K562 (cell line): ENCODE results near the gene DPM1. TPM values are rescaled to one million over a fixed set of nuclear protein-coding genes. Genes with fewer than 3 reads are reported as not detected.

Experiments used
- CBX8 ChIP-seq: fragments of 200-600 bp; sonication (generic); IDR thresholded peaks from 2 replicates; pipeline ENCODE4 v1.6.1; 2012; ENCODE audit warnings: borderline replicate concordance, mixed run types, low read depth, mild to moderate bottlenecking, moderate library complexity, mixed read lengths, low read length, control low read depth, inconsistent platforms; ENCODE audit not compliant: poor library complexity, severe bottlenecking; ENCODE audit errors: extremely low read depth
- EP300 ChIP-seq: IDR thresholded peaks from 2 replicates; pipeline ENCODE4 v1.6.1; 2012; ENCODE audit warnings: low read length, improper control_type of control experiment
- FOSL1 ChIP-seq: fragments of 200-800 bp; sonication (Bioruptor generic); conservative IDR thresholded peaks from 2 replicates; pipeline ENCODE4 v1.6.1; 2016; ENCODE audit warnings: missing genetic modification characterization, missing compliant biosample characterization
- GATAD2B ChIP-seq: fragments of 450-650 bp; IDR thresholded peaks from 2 replicates; pipeline ENCODE4 v1.6.1; 2017; ENCODE audit warnings: mild to moderate bottlenecking, borderline replicate concordance
- HMG20B ChIP-seq: fragments of 250-450 bp; sonication (Bioruptor Pico); IDR thresholded peaks from 2 replicates; pipeline ENCODE4 v1.5.0; 2021; ENCODE audit warnings: mild to moderate bottlenecking
- MCM7 ChIP-seq, 2 experiments: fragments of 450-650 bp; IDR thresholded peaks; 2 replicates each; pipeline ENCODE4 v1.6.1; 2016 to 2018
- MYBL2 ChIP-seq, 2 experiments: fragments of 450-650 bp in 1 of 2; sonication (generic) in 1 of 2; formaldehyde crosslinking in 1 of 2; IDR thresholded peaks; 2 replicates each; pipeline versions ENCODE4 v1.6.1 to v1.8.1; 2017 to 2022; ENCODE audit warnings: borderline replicate concordance in 1 of 2, inconsistent platforms in 1 of 2, low read depth in 1 of 2, mild to moderate bottlenecking in 1 of 2, missing genetic modification reagents in 1 of 2, moderate library complexity in 1 of 2
- MYNN ChIP-seq, 2 experiments: sonication (generic); formaldehyde crosslinking in 1 of 2; IDR thresholded peaks; 2 replicates each; pipeline versions ENCODE4 v1.5.0 to v1.6.1; 2016 to 2020; ENCODE audit warnings: antibody characterized with exemption in 1 of 2, missing genetic modification reagents in 1 of 2
- NFE2L1 ChIP-seq: fragments of 450-650 bp; IDR thresholded peaks from 2 replicates; pipeline ENCODE4 v1.6.1; 2016; ENCODE audit warnings: missing genetic modification characterization, low read depth, mild to moderate bottlenecking, missing compliant biosample characterization, moderate library complexity, borderline replicate concordance
- NONO ChIP-seq, 2 experiments: fragments of 200-400 bp in 1 of 2; fragments of 450-650 bp in 1 of 2; formaldehyde crosslinking in 1 of 2; IDR thresholded peaks; 2 replicates each; pipeline ENCODE4 v1.6.1; 2017; ENCODE audit warnings: low read depth in 2 of 2, mild to moderate bottlenecking in 2 of 2, moderate library complexity in 2 of 2, low read length in 1 of 2
- PCBP1 ChIP-seq: fragments of 200-400 bp; formaldehyde crosslinking; IDR thresholded peaks from 2 replicates; pipeline ENCODE4 v1.6.1; 2018; ENCODE audit warnings: mild to moderate bottlenecking, low read depth, low read length; ENCODE audit not compliant: poor library complexity, severe bottlenecking
- PHF8 ChIP-seq: fragments of 200-600 bp; sonication (generic); IDR thresholded peaks from 2 replicates; pipeline ENCODE4 v1.6.1; 2012; ENCODE audit warnings: mixed run types, mild to moderate bottlenecking, inconsistent platforms, low read length, moderate library complexity, borderline replicate concordance
- RB1 ChIP-seq: fragments of 450-650 bp; IDR thresholded peaks from 2 replicates; pipeline ENCODE4 v1.6.1; 2017; ENCODE audit warnings: low read depth, mild to moderate bottlenecking
- RBM15 ChIP-seq: fragments of 200-400 bp; formaldehyde crosslinking; IDR thresholded peaks from 2 replicates; pipeline ENCODE4 v1.6.1; 2018; ENCODE audit warnings: mild to moderate bottlenecking, low read length, moderate library complexity; ENCODE audit not compliant: insufficient read depth
- RCOR1 ChIP-seq, 2 experiments: IDR thresholded peaks; 2 replicates each; pipeline ENCODE4 v1.6.1; 2012; ENCODE audit warnings: low read depth in 2 of 2, low read length in 2 of 2, borderline replicate concordance in 1 of 2, improper control_type of control experiment in 1 of 2
- RFX7 ChIP-seq: fragments of 250-450 bp; sonication (Bioruptor Pico); IDR thresholded peaks from 2 replicates; pipeline ENCODE4 v1.5.1; 2021; ENCODE audit warnings: mild to moderate bottlenecking
- SMAD1 ChIP-seq: fragments of 150-350 bp; IDR thresholded peaks from 2 replicates; pipeline ENCODE4 v1.6.1; 2014; ENCODE audit warnings: low read length, low read depth; ENCODE audit not compliant: partially characterized antibody
- TEAD2 ChIP-seq: fragments of 450-650 bp; IDR thresholded peaks from 2 replicates; pipeline ENCODE4 v1.6.1; 2016; ENCODE audit warnings: missing genetic modification characterization, control low read depth, missing compliant biosample characterization
- ZFP36 ChIP-seq: fragments of 150-350 bp; IDR thresholded peaks from 2 replicates; pipeline ENCODE4 v1.6.1; 2018; ENCODE audit warnings: low read length, low read depth; ENCODE audit not compliant: partially characterized antibody
- ZKSCAN8 ChIP-seq: fragments of 200-800 bp; sonication (Bioruptor generic); IDR thresholded peaks from 2 replicates; pipeline ENCODE4 v1.6.1; 2016; ENCODE audit warnings: missing genetic modification characterization, missing compliant biosample characterization
- ZNF3 ChIP-seq: fragments of 250-450 bp; sonication (Bioruptor Pico); IDR thresholded peaks from 2 replicates; pipeline ENCODE4 v1.5.0; 2021; ENCODE audit warnings: mild to moderate bottlenecking, moderate library complexity
- ZNF695 ChIP-seq: fragments of 450-650 bp; formaldehyde crosslinking; IDR thresholded peaks from 2 replicates; pipeline ENCODE4 v1.4.0; 2020; ENCODE audit warnings: mild to moderate bottlenecking, moderate library complexity
- polyA plus RNA-seq, 8 experiments: library from polyadenylated mRNA; depleted of rRNA in 4 of 8; stranded (reverse) in 5 of 8; unstranded in 3 of 8; fragments of >200 nt; fragmentation: Nextera tagmentation in 2 of 8; fragmentation: Illumina TruSeq in 1 of 8; extraction: Ambion mirVana in 2 of 8; extraction: Trizol in 1 of 8; gene quantifications; 2 replicates each; pipeline versions ENCODE4 v1.2.1 to v1.2.3, GENCODE V29; 2011 to 2014; ENCODE audit warnings: inconsistent platforms in 1 of 8, missing spikeins in 1 of 8
- total RNA-seq, 7 experiments: library from RNA; depleted of rRNA in 6 of 7; stranded (reverse); fragments of >200 nt in 6 of 7; fragmentation: Illumina TruSeq in 2 of 7; extraction: Trizol in 2 of 7; gene quantifications; 2 replicates each; pipeline versions ENCODE4 v1.2.1 to v1.2.3, GENCODE V29; 2011 to 2021; ENCODE audit warnings: low replicate concordance in 1 of 7
- TF ChIP-seq, protein P1 (sequence below): fragments of 450-650 bp; IDR thresholded peaks from 2 replicates; pipeline ENCODE4 v1.6.1; 2017; ENCODE audit warnings: mild to moderate bottlenecking, moderate library complexity
- TF ChIP-seq, protein P2 (sequence below): fragments of 450-650 bp; formaldehyde crosslinking; IDR thresholded peaks from 2 replicates; pipeline ENCODE4 v1.4.0; 2020; ENCODE audit warnings: mild to moderate bottlenecking, mixed read lengths

Gene DPM1
- total and polyA plus RNA-seq, 9 of the 15 experiments (the other 6 are each of a cell fraction or from before 2014, with no cell fraction given): 75.2 to 190 (median 153) TPM

DNA sequence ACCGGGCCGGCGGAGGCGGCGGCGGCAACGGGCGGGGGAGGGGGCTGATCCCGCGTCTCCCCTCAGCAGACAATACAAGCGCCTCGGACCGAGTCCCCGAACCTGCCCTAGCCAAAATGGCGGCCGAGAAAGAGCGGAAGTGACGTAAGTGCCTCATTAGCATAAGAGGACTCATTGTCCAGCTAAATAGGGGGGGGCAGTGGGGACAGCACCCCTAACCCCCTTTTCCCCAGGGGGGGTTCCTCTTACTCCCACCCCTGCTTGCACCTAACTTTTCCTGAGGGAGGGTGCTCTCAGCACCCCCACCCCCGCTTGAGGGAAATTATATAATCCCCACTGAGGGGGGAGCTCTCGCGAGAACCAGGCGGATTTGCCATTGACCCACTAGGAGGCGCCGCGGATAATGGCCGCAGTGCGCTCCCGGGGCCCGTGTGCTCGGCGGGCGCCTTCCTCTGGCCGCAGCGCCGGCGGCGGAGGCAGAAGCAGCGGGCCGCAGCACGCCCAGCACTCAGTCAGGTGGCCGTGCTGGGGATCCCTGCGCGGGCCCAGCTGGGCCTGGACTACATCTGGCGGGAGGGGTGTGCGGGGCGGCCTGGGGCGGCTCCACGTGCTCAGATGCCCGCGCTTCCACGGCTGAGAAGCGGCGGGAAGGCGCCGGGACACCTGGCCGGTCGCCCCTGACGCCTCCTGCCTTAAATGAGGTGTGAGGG lies 26.9 kb downstream of the DPM1 start, which contains the start of gene ADNP (continued):
- TF ChIP-seq, protein P1, sequence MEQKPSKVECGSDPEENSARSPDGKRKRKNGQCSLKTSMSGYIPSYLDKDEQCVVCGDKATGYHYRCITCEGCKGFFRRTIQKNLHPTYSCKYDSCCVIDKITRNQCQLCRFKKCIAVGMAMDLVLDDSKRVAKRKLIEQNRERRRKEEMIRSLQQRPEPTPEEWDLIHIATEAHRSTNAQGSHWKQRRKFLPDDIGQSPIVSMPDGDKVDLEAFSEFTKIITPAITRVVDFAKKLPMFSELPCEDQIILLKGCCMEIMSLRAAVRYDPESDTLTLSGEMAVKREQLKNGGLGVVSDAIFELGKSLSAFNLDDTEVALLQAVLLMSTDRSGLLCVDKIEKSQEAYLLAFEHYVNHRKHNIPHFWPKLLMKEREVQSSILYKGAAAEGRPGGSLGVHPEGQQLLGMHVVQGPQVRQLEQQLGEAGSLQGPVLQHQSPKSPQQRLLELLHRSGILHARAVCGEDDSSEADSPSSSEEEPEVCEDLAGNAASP: no peak
- TF ChIP-seq ZKSCAN8 (CRISPR knock-in tag) (no peak; the same call in none of the 2 replicates), ZNF3 (CRISPR knock-in tag) (no peak), GATAD2B (peak; percentile 96), MYBL2 (IDR thresholded peaks at IDR 0.05; ENCODE audit: low read depth) (no peak), MYBL2 (CRISPR knock-in tag; IDR thresholded peaks at IDR 0.05; ENCODE audit: borderline replicate concordance) (no peak; the same call in 1 of the 2 replicates), ZNF695 (no peak), RCOR1 (IDR thresholded peaks at IDR 0.05; ENCODE audit: borderline replicate concordance in 1 of 2, low read depth in 2 of 2, low read length in 2 of 2) (peak; percentile 9 to 79; a peak in 2 of 4 replicates), PCBP1 (peak; percentile 100), SMAD1 (peak; percentile 87), HMG20B (CRISPR knock-in tag) (no peak), MCM7 (IDR thresholded peaks at IDR 0.05) (no peak), NONO (IDR thresholded peaks at IDR 0.05; ENCODE audit: low read depth in 2 of 2, low read length in 1 of 2) (peak; percentile 92), RFX7 (0 out of 2 replicates have a peak, but pooled peaks have one; percentile 37), NFE2L1 (tag) (no peak), ZFP36 (peak; percentile 24), RB1 (peak; percentile 97; the same call in 1 of the 2 replicates), TEAD2 (tag) (no peak), MYNN (IDR thresholded peaks at IDR 0.05) (peak; percentile 45; the same call in 1 of the 2 replicates), MYNN (CRISPR knock-in tag; IDR thresholded peaks at IDR 0.05) (no peak), FOSL1 (peak; percentile 75), EP300 (peak; percentile 59; the same call in 1 of the 2 replicates), PHF8 (peak; percentile 44; the same call in 1 of the 2 replicates), CBX8 (no peak), RBM15 (0 out of 2 replicates have a peak, but pooled peaks have one; percentile 75)
- TF ChIP-seq, protein P2, sequence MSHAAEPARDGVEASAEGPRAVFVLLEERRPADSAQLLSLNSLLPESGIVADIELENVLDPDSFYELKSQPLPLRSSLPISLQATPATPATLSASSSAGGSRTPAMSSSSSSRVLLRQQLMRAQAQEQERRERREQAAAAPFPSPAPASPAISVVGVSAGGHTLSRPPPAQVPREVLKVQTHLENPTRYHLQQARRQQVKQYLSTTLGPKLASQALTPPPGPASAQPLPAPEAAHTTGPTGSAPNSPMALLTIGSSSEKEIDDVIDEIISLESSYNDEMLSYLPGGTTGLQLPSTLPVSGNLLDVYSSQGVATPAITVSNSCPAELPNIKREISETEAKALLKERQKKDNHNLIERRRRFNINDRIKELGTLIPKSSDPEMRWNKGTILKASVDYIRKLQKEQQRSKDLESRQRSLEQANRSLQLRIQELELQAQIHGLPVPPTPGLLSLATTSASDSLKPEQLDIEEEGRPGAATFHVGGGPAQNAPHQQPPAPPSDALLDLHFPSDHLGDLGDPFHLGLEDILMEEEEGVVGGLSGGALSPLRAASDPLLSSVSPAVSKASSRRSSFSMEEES: peak; percentile 63
